IPS-20b (cell line): ENCODE results near the gene KRTAP5-9.
"Not testable (repeated sequence)": the region's sequence is repeated elsewhere in the genome, so short reads cannot be mapped to it uniquely, and the experiment has no call there.

Source experiments
- H3K27ac ChIP-seq: one replicate; pipeline ENCODE4 v1.5.1; 2013; ENCODE audit warnings: low read length
- H3K27me3 ChIP-seq: 2 replicates; pipeline ENCODE4 v1.6.1; 2013; ENCODE audit warnings: mild to moderate bottlenecking, low read length, inconsistent platforms; ENCODE audit not compliant: insufficient read depth
- H3K36me3 ChIP-seq: 2 replicates; pipeline ENCODE4 v1.6.1; 2013; ENCODE audit warnings: low read depth, mild to moderate bottlenecking, inconsistent platforms, low read length, moderate library complexity; ENCODE audit not compliant: insufficient read depth
- H3K4me1 ChIP-seq: 2 replicates; pipeline ENCODE4 v1.6.1; 2013; ENCODE audit warnings: mild to moderate bottlenecking, control low read depth, inconsistent platforms, low read length, moderate library complexity; ENCODE audit not compliant: insufficient read depth
- H3K4me3 ChIP-seq: 2 replicates; pipeline ENCODE4 v1.5.1; 2013; ENCODE audit warnings: mild to moderate bottlenecking, low read length, inconsistent platforms
- H3K9ac ChIP-seq: 2 replicates; pipeline ENCODE4 v1.6.1; 2013; ENCODE audit warnings: low read depth, mild to moderate bottlenecking, inconsistent platforms, low read length, moderate library complexity
- H3K9me3 ChIP-seq: 2 replicates; pipeline ENCODE4 v1.6.1; 2013; ENCODE audit warnings: mild to moderate bottlenecking, low read depth, low read length, inconsistent platforms; ENCODE audit not compliant: insufficient read depth

KRTAP5-9 gene

DNA sequence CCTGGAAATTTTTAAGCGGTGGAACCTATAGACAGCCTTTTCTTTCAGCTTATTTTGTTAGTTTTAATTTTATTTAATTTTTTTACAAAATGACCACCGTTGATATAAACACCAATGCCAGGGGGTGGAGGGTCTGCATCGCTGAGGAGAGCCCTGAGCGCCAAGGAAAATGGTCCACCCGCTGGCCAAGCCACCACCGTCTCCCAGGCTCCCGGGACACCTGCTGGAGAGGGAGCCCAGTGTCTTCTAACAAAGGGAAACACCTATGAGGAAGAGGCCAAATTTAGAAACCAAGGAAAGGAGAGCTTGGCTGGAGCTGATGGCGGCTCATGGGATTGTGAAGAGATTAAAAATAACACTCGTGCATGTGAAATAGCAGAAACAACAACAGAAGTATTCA lies 10.7 kb upstream of the KRTAP5-9 start:
- H3K4me1 ChIP-seq: no peaks in the 10 kb centered on the region
- no peak overlapping the region for H3K4me3 ChIP-seq
- peaks cover 9% of the 10 kb centered on the region for H3K9me3 ChIP-seq
- H3K9ac ChIP-seq: no peak overlapping the region
- H3K27ac ChIP-seq: no peak overlapping the region
- H3K36me3 ChIP-seq: no peaks in the 10 kb centered on the region
- H3K27me3 ChIP-seq: no peaks in the 10 kb centered on the region

DNA sequence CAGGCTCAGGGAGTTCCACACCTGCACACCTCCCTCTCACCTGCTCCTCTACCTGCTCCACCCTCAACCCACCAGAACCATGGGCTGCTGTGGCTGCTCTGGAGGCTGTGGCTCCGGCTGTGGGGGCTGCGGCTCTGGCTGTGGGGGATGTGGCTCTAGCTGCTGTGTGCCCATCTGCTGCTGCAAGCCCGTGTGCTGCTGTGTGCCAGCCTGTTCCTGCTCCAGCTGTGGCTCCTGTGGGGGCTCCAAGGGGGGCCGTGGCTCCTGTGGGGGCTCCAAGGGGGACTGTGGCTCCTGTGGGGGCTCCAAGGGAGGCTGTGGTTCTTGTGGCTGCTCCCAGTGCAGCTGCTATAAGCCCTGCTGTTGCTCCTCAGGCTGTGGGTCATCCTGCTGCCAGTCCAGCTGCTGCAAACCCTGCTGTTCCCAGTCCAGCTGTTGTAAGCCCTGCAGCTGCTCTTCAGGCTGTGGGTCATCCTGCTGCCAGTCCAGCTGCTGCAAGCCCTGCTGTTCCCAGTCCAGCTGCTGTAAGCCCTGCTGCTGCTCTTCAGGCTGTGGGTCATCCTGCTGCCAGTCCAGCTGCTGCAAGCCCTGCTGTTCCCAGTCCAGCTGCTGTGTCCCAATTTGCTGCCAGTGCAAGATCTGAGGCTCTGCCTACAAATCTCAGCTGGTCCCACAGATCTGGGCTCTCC lies 10.1 kb upstream of the KRTAP5-9 start, which contains the start of gene KRTAP5-8:
Gene KRTAP5-8, plus strand, starts transcription at position 49 of the 689 bp plus-strand sequence. Its CDS starts 31 bp downstream, at position 80.
- not testable (repeated sequence) for H3K27ac ChIP-seq, H3K27me3 ChIP-seq, H3K9me3 ChIP-seq, H3K4me1 ChIP-seq, H3K4me3 ChIP-seq, H3K9ac ChIP-seq, H3K36me3 ChIP-seq

DNA sequence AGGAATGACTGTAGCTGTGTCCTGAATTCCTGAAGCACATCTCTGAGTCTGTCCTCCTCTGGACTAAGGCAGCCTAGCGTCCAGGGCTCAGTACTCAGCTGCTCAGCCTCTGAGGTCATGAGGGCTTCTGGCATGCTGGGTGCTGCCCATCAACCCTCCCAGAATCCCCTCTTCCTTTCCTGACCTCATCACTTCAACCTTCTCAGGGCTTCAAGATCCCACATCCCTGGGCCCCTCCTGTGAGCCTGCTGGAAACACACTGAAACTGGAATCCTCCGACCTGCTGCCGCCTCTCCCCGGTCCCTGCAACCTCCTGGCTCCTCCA lies 9.6 kb upstream of the KRTAP5-9 start:
- Histone ChIP-seq H3K27me3 (no peaks in the 10 kb centered on the region; the same call in 1 of the 2 replicates), H3K4me1 (no peaks in the 10 kb centered on the region), H3K4me3 (no peak overlapping the region)

DNA sequence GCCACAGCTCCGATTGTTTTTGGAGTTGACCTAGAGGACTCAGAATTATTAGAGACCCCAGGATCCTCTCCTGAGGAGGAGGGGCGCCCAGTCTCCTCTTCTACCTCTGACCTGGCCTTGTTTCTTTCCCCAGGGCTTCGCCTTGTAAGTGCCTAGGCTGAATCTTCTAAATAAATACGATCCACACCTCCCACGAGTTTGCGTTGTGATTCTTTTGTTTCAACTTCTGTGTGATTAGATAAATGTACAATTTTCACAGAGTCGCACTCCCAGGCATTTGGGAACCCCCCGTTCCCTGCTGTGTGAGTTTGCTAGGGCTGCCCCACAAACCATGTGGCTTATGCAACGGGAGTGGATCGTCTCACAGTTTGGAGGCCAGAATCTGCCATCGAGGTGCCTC lies 9.2 kb upstream of the KRTAP5-9 start:
- Histone ChIP-seq H3K27ac (no peak overlapping the region), H3K9me3 (peaks cover 9% of the 10 kb centered on the region)

More for the DNA sequence above, 9.6 kb upstream of the KRTAP5-9 start:
- Histone ChIP-seq H3K36me3 (no peaks in the 10 kb centered on the region), H3K27ac (no peak overlapping the region), H3K9ac (no peak overlapping the region), H3K9me3 (peaks cover 9% of the 10 kb centered on the region)

DNA sequence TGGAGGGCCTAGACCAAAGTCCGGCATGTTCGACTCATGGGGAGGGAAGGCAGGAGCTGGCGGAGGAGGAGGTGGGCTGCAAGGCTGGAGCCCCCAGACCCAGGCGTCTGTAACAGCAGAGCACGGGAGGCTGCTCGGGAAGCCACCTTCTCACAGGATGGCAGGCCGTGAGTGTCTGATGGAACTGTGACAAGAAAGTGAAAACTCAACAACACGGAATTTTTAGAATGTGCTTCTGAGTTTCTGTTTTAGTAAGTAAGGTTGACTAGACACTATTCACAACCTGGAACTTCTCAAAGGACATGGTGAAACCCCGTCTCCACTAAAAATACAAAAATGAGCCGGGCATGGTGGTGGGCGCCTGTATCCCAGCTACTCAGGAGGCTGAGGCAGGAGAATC lies 8.2 kb upstream of the KRTAP5-9 start:
- not testable (repeated sequence) for H3K4me1 ChIP-seq, H3K27ac ChIP-seq, H3K4me3 ChIP-seq, H3K9ac ChIP-seq, H3K9me3 ChIP-seq, H3K27me3 ChIP-seq, H3K36me3 ChIP-seq

More for the DNA sequence above, 9.2 kb upstream of the KRTAP5-9 start:
- Histone ChIP-seq H3K36me3 (no peaks in the 10 kb centered on the region), H3K27me3 (no peaks in the 10 kb centered on the region; the same call in 1 of the 2 replicates), H3K9ac (no peak overlapping the region), H3K4me1 (0 out of 2 replicates have a peak, but pooled peaks cover 3% of the 10 kb centered on the region), H3K4me3 (no peak overlapping the region)

DNA sequence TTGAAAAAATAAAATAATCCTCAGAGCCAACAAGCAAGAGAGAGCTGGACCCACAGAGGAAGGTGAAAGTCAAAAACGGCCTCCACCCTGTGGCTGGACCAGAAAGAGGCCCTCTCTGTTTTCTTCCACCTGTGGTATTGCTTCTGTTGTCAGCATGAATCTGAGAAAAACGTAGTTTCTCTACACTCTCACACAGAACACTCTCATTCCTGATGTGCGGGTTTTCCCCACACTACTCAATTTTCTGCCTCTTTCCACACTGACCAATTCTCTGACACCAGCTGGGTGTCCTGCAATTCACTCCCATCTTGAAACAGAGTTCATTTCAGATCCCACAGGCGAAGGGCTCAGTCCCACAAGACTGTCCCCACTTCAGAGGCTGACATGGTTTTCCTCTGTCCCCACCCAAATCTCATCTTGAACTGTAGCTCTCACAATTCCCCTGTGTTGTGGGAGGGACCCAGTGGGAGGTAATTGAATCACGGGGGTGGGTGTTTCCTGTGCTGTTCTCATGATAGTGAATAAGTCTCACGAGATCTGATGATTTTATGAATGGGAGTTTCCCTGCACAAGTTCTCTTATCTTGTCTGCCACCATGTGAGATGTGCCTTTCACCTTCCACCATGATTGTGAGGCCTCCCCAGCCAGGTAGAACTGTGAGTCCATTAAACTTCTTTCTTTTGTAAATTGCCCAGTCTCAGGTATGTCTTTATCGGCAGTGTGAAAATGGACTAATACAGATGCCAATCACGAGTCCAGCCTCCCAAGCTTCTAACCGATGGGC lies 7.5 kb upstream of the KRTAP5-9 start:
- H3K4me1 ChIP-seq, H3K27me3 ChIP-seq, H3K4me3 ChIP-seq, H3K36me3 ChIP-seq, H3K9me3 ChIP-seq, H3K27ac ChIP-seq, H3K9ac ChIP-seq: not testable (repeated sequence)

DNA sequence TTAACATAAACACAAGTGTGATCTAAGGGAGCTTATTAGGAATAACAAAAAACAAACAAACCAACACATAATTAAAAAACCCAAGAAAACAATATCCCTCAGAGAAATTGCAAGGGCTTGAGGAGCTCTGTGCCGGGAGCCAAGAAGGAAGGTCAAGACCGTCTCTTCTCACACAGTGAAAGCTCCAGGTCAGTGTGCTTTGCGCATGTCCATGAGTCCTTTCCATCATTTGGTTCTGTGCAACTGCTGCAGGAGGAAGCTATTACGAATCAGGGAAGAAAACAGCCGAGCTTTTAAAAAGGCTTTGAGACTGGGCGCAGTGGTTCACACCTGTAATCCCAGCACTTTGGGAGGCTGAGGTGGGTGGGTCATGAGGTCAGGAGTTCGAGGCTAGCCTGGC lies 5.8 kb upstream of the KRTAP5-9 start:
- H3K9ac ChIP-seq: no peak overlapping the region
- peaks cover 7% of the 10 kb centered on the region; the same call in 1 of the 2 replicates for H3K4me1 ChIP-seq
- no peak overlapping the region for H3K27ac ChIP-seq
- H3K4me3 ChIP-seq: no peak overlapping the region
- H3K27me3 ChIP-seq: no peaks in the 10 kb centered on the region; the same call in 1 of the 2 replicates
- peaks cover 9% of the 10 kb centered on the region for H3K9me3 ChIP-seq
- H3K36me3 ChIP-seq: no peaks in the 10 kb centered on the region

- Histone ChIP-seq H3K4me3 (no peak overlapping the region), H3K9ac (no peak overlapping the region), H3K27me3 (no peaks in the 10 kb centered on the region; the same call in 1 of the 2 replicates), H3K4me1 (peaks cover 7% of the 10 kb centered on the region; the same call in 1 of the 2 replicates), H3K36me3 (no peaks in the 10 kb centered on the region), H3K9me3 (peaks cover 9% of the 10 kb centered on the region), H3K27ac (no peak overlapping the region)
Observed at GRCh38 chr11:71542879-71543777, 5.1 kb upstream of the KRTAP5-9 start.

DNA sequence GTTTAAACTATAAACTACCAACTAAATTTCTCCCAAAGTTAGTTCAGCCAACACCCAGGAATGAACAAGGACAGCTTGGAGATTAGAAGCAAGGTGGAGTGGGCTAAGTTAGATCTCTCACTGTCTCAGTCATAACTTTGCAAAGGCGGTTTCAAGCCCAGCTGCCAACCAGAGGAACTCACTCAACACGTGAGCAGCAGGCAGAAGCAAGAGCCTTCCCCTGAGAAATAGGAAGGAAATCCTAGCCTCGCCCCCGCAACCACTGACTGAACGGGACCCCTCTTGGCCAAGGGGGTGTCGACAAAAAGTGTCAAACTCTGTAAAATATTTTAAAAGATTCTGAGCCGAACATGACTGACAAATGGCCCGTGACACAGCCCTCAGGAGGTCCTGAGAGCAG lies 4.4 kb upstream of the KRTAP5-9 start:
- Histone ChIP-seq H3K27ac (no peak overlapping the region), H3K9me3 (peaks cover 9% of the 10 kb centered on the region), H3K4me1 (peaks cover 7% of the 10 kb centered on the region; the same call in 1 of the 2 replicates), H3K4me3 (no peak overlapping the region), H3K27me3 (no peaks in the 10 kb centered on the region; the same call in 1 of the 2 replicates), H3K9ac (no peak overlapping the region), H3K36me3 (no peaks in the 10 kb centered on the region)

- Histone ChIP-seq H3K4me3 (no peak overlapping the region), H3K27ac (no peak overlapping the region)
Observed at GRCh38 chr11:71544525-71545214, 3.5 kb upstream of the KRTAP5-9 start.

More at GRCh38 chr11:71544525-71545214, 3.5 kb upstream of the KRTAP5-9 start:
- Histone ChIP-seq H3K9me3 (peaks cover 9% of the 10 kb centered on the region), H3K36me3 (no peaks in the 10 kb centered on the region), H3K9ac (no peak overlapping the region), H3K27me3 (no peaks in the 10 kb centered on the region; the same call in 1 of the 2 replicates), H3K4me1 (peaks cover 7% of the 10 kb centered on the region; the same call in 1 of the 2 replicates)
